ENCODE data around the gene ATP5ME. TPM values are rescaled to one million over a fixed set of nuclear protein-coding genes. Genes with fewer than 3 reads are reported as not detected.

ATP5ME gene
- total RNA-seq, 6 experiments from 2014 or later, result 181 to 374 (median 290) TPM

DNA sequence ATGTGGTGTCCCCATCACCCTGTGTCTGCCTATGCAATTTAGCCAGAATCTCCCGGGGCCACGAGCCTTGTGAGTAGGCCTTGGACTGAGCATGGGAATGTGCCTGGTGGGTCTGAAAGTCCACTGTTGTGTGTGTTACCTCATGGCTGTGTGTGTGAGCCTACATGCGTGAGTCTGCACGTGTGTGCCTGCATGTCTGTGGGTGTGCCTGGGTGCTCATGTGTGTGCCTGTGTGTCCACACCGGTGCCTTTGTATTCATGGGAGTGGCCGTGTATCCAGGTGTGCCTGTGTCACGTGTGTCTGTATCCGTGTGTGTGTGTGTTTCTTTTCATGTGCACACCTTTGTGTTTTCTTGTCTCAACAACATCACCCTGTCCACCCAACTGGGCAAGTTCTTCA lies 14.2 kb downstream of the ATP5ME start:
- no peak for DNase-seq
- Mint-ChIP-seq H3K4me3 (no peak overlapping the region), H3K9me3 (peaks cover 43% of the 10 kb centered on the region), H3K4me1 (ENCODE audit: low read depth) (no peaks in the 10 kb centered on the region), H3K27me3 (ENCODE audit: insufficient read depth) (peaks cover 3% of the 10 kb centered on the region), H3K27ac (no peak overlapping the region), H3K36me3 (ENCODE audit: low read depth) (peaks cover 14% of the 10 kb centered on the region)
- TF ChIP-seq, protein P1, sequence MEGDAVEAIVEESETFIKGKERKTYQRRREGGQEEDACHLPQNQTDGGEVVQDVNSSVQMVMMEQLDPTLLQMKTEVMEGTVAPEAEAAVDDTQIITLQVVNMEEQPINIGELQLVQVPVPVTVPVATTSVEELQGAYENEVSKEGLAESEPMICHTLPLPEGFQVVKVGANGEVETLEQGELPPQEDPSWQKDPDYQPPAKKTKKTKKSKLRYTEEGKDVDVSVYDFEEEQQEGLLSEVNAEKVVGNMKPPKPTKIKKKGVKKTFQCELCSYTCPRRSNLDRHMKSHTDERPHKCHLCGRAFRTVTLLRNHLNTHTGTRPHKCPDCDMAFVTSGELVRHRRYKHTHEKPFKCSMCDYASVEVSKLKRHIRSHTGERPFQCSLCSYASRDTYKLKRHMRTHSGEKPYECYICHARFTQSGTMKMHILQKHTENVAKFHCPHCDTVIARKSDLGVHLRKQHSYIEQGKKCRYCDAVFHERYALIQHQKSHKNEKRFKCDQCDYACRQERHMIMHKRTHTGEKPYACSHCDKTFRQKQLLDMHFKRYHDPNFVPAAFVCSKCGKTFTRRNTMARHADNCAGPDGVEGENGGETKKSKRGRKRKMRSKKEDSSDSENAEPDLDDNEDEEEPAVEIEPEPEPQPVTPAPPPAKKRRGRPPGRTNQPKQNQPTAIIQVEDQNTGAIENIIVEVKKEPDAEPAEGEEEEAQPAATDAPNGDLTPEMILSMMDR (IDR thresholded peaks at IDR 0.05), result no peak

DNA sequence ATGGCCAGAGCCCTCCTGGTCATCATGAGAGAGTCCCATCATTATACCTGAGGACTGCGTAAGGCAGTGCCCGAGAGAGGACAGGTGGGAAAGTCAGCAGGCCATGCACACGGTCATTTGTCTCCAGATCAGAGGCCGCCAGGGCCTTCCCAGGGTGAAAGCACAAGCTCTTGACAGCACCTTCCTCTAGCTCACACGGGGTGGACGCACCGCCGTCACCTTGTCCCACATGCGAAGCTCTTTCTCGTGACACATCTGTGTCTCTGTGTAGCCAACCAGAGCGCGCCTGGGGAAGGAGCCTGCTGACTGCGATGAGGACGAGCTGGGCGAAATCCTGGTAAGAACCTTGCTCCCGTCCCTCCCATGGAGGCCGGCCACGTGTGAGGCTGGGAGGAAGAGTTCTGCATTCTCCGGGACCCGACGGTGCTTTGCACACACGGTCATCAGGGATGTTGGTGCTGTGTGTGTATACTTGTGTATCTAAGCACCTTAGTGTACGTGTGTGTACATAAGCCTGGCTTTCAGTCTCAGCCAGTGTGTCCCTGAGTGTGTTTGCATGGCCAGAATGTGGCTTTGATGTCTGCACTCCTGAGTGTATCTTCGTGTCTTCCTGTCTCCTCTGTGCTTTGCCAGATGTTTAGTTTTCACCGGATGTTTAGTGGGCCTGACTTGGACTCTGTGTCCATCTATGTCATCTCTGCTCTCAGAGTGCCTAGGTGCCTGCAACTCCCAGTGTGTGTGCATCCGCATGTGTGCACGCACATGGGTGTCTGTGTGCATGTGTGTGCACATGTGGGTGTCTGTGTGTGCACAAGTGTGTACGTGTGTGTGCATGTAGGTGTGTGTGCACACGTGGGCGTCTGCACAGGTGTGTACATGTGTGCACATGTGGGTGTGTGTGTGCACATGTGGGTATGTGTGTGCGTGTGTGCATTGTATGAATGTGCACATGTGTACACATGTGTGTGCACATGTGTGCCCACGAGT lies 15.1 kb downstream of the ATP5ME start:
- peaks cover 3% of the 10 kb centered on the region for H3K27me3 Mint-ChIP-seq (ENCODE audit: insufficient read depth)
- DNase-seq, result no peak
- no peak overlapping the region for H3K4me3 Mint-ChIP-seq
- TF ChIP-seq, protein P1 (IDR thresholded peaks at IDR 0.05), result no peak
- peaks cover 47% of the 10 kb centered on the region for H3K9me3 Mint-ChIP-seq
- no peaks in the 10 kb centered on the region for H3K4me1 Mint-ChIP-seq (ENCODE audit: low read depth)
- H3K36me3 Mint-ChIP-seq (ENCODE audit: low read depth), result peaks cover 14% of the 10 kb centered on the region
- no peak overlapping the region for H3K27ac Mint-ChIP-seq

DNA sequence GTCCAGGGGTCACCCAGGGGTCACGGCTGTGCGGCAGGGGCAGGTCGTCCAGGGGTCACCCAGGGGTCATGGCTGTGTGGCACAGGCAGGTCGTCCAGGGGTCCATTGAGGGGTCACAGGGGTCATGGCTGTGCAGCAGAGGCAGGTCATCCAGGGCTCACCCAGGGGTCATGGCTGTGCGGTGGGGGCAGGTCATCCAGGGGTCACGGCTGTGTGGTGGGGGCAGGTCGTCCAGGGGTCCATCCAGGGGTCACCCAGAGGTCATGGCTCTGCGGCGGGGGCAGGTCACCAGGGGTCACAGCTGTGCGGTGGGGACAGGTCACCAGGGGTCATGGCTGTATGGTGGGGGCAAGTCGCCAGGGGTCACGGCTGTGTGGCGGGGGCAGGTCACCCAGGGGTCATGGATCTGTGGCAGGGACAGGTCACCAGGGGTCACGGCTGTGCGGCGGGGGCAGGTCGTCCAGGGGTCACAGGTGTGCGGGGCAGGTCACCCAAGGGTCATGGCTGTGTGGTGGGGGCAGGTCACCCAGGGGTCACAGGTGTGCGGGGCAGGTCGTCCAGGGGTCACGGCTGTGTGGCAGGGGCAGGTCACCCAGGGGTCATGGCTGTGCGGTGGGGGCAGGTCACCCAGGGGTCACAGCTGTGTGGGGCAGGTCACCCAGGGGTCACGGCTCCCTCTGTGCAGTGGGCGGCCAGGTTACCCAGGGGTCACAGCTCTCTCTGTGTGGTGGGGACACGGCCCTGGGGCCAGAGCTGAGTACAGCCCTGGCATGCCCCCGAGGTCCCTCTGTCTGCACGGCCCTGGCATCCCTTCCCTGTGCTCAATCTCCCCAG lies 16.0 kb downstream of the ATP5ME start:
- H3K36me3 Mint-ChIP-seq (ENCODE audit: low read depth), result peaks cover 14% of the 10 kb centered on the region
- H3K4me3 Mint-ChIP-seq, result no peak overlapping the region
- TF ChIP-seq, protein P1 (IDR thresholded peaks at IDR 0.05), result no peak
- no peak for DNase-seq
- H3K27me3 Mint-ChIP-seq (ENCODE audit: insufficient read depth), result peaks cover 3% of the 10 kb centered on the region
- H3K27ac Mint-ChIP-seq, result no peak overlapping the region
- H3K4me1 Mint-ChIP-seq (ENCODE audit: low read depth), result no peaks in the 10 kb centered on the region
- H3K9me3 Mint-ChIP-seq, result peaks cover 48% of the 10 kb centered on the region

DNA sequence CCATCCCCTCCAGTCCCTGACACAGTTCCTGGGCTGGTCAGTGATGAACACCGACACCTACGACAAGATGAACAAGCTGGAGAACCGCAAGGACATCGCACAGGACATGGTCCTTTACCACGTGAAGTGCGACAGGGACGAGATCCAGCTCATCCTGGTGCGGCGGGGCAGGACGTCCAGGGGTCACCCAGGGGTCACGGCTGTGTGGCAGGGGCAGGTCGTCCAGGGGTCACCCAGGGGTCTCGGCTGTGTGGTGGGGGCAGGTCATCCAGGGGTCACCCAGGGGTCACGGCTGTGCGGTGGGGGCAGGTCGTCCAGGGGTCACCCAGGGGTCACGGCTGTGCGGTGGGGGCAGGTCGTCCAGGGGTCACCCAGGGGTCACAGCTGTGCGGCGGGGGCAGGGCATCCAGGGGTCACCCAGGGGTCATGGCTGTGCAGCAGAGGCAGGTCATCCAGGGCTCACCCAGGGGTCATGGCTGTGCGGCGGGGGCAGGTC lies 16.7 kb downstream of the ATP5ME start:
- H3K4me3 Mint-ChIP-seq, result no peak overlapping the region

More for the DNA sequence above, 16.7 kb downstream of the ATP5ME start:
- no peak for DNase-seq
- Mint-ChIP-seq H3K36me3 (ENCODE audit: low read depth) (peaks cover 17% of the 10 kb centered on the region), H3K4me1 (ENCODE audit: low read depth) (no peaks in the 10 kb centered on the region), H3K27ac (no peak overlapping the region), H3K27me3 (ENCODE audit: insufficient read depth) (no peaks in the 10 kb centered on the region; the same call in none of the 2 replicates), H3K9me3 (peaks cover 53% of the 10 kb centered on the region)
- TF ChIP-seq, protein P1 (IDR thresholded peaks at IDR 0.05), result no peak
